Progenitor cell of endocrine pancreas (in vitro differentiated cells): Measurements from ENCODE around the gene LAMC1. TPM values are rescaled to one million over a fixed set of nuclear protein-coding genes. Genes with fewer than 3 reads are reported as not detected.

ENCODE experiments used
- DNase-seq: peaks from one replicate; pipeline ENCODE4 v3.0.0; 2021; ENCODE audit warnings: low spot score; ENCODE audit not compliant: unreplicated experiment
- H3K27ac Mint-ChIP-seq: 2 replicates; pipeline ENCODE4 v1.8.0; 2021; ENCODE audit warnings: mild to moderate bottlenecking, moderate library complexity, mixed read lengths
- H3K27me3 Mint-ChIP-seq: 2 replicates; pipeline ENCODE4 v1.8.0; 2021; ENCODE audit warnings: mixed read lengths
- H3K36me3 Mint-ChIP-seq: 2 replicates; pipeline ENCODE4 v1.8.0; 2022; ENCODE audit warnings: mixed read lengths; ENCODE audit not compliant: insufficient read depth
- H3K4me1 Mint-ChIP-seq: 2 replicates; pipeline ENCODE4 v1.8.0; 2021; ENCODE audit warnings: low read depth, mixed read lengths
- H3K4me3 Mint-ChIP-seq: 2 replicates; pipeline ENCODE4 v1.8.0; 2021; ENCODE audit warnings: low read depth, mild to moderate bottlenecking, moderate library complexity, mixed read lengths
- H3K9me3 Mint-ChIP-seq: 2 replicates; pipeline ENCODE4 v1.8.0; 2021; ENCODE audit warnings: low read depth, mixed read lengths
- total RNA-seq: library from RNA; stranded (reverse); gene quantifications from 2 replicates; pipeline ENCODE4 v1.2.1, GENCODE V29; 2021
- TF ChIP-seq, protein P1 (sequence below): fragments of 200-600 bp; sonication (generic); IDR thresholded peaks from one replicate; pipeline ENCODE4 v1.5.0; 2021; ENCODE audit warnings: antibody characterized with exemption, mild to moderate bottlenecking; ENCODE audit not compliant: unreplicated experiment

LAMC1 gene
- total RNA-seq, 1 donor from 2014 or later, result 72.9 TPM

DNA sequence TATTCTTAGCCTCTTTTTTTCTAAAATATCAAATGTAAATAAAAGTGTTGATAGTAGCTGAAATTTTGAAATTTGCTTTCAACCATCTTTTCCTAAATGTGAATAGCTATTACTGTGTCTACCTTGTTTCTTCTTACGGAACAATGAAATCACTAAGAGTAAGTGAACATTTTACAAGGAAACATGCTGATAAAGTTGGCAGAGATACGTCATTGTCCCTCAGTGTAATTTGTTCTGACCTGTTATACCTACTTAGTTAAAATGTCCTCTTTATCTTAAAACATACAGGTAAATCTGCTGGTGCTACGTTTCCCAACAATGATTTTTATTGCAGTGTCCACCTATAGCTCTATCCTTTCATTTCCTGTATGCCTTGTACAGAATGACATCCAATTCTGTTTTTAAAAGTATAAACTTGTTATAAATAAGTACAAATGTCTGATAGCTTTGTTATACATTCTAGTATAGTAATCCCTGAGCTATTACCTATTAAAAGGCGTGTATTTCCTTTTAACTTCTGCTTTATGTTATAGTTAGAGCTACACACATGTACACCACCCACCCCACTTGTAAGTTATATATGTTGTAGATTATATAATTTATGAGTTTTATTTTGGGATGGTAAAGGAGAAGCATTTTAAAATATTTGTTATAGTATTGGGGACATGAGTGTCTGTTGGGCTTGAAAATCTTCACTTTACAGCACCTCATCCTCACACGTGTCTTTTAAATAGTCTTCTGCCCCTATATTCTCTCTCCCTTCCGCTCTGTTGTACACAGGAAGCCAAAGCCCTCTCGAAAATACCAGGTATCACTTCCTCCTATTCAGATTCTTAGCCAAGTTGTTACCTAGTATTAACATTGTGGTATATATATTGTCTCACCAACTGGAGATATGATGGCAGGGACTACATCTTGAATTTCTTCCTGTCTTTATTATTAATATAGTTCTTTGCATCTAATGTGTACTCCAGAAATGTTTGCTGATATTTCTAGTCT is 25.2 kb downstream of the LAMC1 start:
- Mint-ChIP-seq H3K9me3 (no peaks in the 10 kb centered on the region), H3K27ac (no peak overlapping the region), H3K4me1 (peaks cover 38% of the 10 kb centered on the region), H3K4me3 (no peak overlapping the region), H3K27me3 (no peaks in the 10 kb centered on the region), H3K36me3 (no peaks in the 10 kb centered on the region)
- no peak for DNase-seq
- TF ChIP-seq, protein P1, sequence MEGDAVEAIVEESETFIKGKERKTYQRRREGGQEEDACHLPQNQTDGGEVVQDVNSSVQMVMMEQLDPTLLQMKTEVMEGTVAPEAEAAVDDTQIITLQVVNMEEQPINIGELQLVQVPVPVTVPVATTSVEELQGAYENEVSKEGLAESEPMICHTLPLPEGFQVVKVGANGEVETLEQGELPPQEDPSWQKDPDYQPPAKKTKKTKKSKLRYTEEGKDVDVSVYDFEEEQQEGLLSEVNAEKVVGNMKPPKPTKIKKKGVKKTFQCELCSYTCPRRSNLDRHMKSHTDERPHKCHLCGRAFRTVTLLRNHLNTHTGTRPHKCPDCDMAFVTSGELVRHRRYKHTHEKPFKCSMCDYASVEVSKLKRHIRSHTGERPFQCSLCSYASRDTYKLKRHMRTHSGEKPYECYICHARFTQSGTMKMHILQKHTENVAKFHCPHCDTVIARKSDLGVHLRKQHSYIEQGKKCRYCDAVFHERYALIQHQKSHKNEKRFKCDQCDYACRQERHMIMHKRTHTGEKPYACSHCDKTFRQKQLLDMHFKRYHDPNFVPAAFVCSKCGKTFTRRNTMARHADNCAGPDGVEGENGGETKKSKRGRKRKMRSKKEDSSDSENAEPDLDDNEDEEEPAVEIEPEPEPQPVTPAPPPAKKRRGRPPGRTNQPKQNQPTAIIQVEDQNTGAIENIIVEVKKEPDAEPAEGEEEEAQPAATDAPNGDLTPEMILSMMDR, result no peak

DNA sequence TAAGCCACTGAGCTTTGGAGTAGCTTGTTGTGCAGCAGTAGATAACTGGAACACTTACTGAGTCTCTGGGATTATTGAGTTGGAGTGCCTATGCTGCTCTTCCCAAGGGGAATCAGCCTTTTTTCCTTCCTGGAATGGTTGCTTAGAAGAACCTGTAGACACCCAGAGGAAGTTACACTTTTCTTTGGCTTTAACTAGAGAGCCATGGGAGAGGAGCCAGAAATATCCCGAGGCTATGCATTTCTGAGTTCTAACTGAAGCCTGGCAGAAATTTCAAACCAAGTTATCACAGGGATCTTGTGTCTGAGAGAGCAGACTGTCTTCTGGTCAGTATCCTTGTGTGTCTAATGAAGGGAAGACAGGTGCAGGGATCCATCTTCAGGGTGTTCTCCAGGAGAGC is 28.3 kb downstream of the LAMC1 start:
- H3K4me1 Mint-ChIP-seq, result peaks cover 19% of the 10 kb centered on the region
- no peaks in the 10 kb centered on the region for H3K27me3 Mint-ChIP-seq
- no peak overlapping the region for H3K27ac Mint-ChIP-seq
- DNase-seq, result no peak
- no peak overlapping the region for H3K4me3 Mint-ChIP-seq
- H3K36me3 Mint-ChIP-seq, result no peaks in the 10 kb centered on the region
- peaks cover 3% of the 10 kb centered on the region for H3K9me3 Mint-ChIP-seq
- TF ChIP-seq, protein P1, result no peak

DNA sequence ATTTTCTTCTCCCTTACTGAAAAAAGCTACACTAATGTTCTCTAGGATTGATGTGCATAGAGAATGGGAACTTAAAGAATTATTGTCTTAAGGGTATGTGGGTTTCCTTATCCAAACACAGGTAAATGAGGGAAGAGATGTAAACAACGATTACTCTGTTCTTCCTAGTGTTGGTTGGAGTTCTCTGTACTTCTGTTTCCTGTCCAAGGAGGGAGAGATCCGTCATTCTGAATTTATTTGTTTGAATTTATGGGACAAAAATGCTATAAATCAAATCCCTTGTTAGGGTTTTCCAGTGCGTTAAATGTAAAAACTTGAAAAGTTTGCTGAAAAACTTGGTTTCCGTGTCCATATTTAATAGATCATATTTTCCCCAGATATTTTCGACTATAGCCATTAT is 29.6 kb downstream of the LAMC1 start:
- TF ChIP-seq, protein P1, result no peak
- Mint-ChIP-seq H3K36me3 (no peaks in the 10 kb centered on the region), H3K9me3 (peaks cover 3% of the 10 kb centered on the region), H3K27ac (no peak overlapping the region), H3K4me3 (no peak overlapping the region), H3K4me1 (peaks cover 18% of the 10 kb centered on the region), H3K27me3 (no peaks in the 10 kb centered on the region)
- no peak for DNase-seq

DNA sequence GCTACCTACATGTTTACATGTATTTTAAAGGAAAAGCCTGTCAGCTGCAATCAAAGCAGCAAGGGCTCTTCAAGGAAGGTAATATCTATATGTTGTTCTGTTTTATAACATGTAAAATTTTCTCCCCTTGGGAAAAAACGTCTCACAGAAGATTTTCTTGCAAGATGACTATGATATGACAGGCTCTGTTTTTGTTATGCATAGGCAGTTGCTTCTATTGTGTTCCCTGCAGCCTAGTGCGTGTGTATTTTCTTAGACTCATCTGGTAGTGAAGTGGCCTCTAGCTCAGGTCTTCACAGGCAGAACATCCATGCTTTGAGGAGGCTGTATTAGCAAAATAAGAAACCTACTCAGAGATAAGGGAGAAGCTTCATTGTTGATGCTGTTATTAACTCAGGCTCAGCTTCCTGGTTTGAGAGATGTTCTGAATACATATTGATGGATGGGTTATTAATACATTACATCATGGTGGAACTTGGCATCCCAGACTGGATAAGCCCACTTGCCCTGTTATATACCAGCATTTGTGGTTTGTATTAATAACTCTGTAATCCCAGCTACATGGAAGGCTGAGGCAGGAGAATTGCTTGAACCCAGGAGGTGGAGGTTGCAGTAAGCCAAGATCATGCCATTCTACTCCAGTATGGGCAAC is 35.8 kb downstream of the LAMC1 start:
- H3K9me3 Mint-ChIP-seq, result peaks cover under 1% of the 10 kb centered on the region
- no peak for DNase-seq
- H3K4me1 Mint-ChIP-seq, result peaks cover 5% of the 10 kb centered on the region
- H3K36me3 Mint-ChIP-seq, result no peaks in the 10 kb centered on the region
- H3K27ac Mint-ChIP-seq, result no peak overlapping the region
- TF ChIP-seq, protein P1, result no peak
- no peak overlapping the region for H3K4me3 Mint-ChIP-seq
- H3K27me3 Mint-ChIP-seq, result no peaks in the 10 kb centered on the region

DNA sequence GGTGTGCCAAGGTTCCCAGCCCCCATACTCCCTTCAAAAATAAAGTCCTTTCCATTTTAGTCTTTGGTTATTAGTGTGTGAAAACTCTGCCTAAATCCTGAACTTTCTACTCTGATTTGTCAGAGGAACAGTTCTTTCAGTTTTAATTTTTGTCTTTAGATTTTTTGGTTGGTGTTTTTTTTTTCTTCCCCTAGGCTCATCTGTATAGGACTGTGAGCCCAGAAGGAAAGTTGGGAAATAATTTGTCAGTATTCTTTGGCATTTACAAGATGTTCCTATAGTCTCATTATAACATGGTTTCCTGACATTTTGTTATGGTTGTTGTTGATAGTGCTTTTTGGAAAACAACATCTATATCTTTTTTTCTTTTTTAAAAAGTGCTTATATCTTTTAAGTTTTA is 38.0 kb downstream of the LAMC1 start:
- Mint-ChIP-seq H3K27me3 (no peaks in the 10 kb centered on the region), H3K4me1 (peaks cover 5% of the 10 kb centered on the region), H3K4me3 (no peak overlapping the region), H3K9me3 (no peaks in the 10 kb centered on the region), H3K36me3 (no peaks in the 10 kb centered on the region), H3K27ac (no peak overlapping the region)
- TF ChIP-seq, protein P1, result no peak
- no peak for DNase-seq
